Testis (tissue), 2 donors: ENCODE measurements around the gene SLC5A10.

Experiments
- CTCF ChIP-seq, 3 experiments: fragments of 450-650 bp in 2 of 3; fragments of 200-600 bp in 1 of 3; sonication (generic) in 1 of 3; IDR thresholded peaks; one replicate each; pipeline ENCODE4 v1.5.1; 2016 to 2019; ENCODE audit warnings: antibody characterized with exemption in 3 of 3, mild to moderate bottlenecking in 2 of 3, moderate library complexity in 1 of 3
- POLR2A ChIP-seq: fragments of 450-650 bp; IDR thresholded peaks from one replicate; pipeline ENCODE4 v1.6.1; 2017; ENCODE audit warnings: antibody characterized with exemption, mild to moderate bottlenecking, moderate library complexity

DNA sequence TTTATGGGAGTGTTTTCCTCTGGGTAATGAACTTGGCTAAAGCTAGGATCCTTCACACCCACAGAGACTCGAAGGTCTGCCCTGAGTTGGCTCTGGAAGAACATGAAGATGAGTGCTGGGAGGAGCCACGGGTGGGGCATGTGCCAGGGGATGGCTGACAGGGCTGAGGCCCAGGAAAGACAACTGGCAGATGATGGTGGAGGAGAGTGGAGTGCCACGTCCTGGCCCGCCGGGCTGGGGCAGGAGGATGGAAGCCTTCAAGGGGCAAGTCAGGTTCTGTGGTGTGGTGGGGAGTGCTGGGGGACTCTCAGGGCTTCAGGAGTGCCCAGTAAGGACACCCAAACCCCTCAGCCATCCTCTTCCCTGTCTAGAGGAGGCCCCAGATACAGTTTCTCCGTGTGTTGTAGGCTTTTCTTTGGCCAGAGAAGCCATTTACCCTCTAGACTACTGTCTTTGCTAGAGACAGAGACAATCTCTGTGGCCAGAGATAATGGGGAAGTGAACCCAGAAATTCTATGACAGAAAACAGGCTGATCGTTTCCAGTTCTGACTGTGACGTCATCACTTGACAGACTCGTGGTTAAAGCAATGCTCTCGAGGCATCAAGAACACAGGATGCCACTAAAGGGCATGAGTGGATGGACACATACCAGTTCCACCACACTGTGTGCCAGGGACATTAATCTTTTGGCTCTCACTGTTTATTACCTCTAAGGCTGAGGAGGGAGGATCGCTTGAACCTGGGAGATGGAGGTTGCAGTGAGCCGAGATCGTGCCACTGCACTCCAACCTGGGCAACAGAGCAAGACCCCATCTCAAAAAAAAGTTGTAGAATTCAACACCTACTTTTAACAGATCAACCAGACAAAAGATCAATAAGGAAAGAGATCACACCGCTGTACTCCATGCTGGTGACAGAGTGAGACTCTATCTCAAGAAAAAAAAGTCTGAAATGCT, 18.6 kb upstream of the SLC5A10 start:
- TF ChIP-seq POLR2A (no peak), CTCF (IDR thresholded peaks at IDR 0.05) (no peak)
